H9 (cell line): ENCODE data around the gene CLBA1. TPM values are rescaled to one million over a fixed set of nuclear protein-coding genes. Genes with fewer than 3 reads are reported as not detected.

Source experiments
- DNase-seq: peaks from one replicate; pipeline ENCODE4 v3.0.0-alpha.2; 2017
- H2AFZ ChIP-seq: one replicate; pipeline ENCODE4 v1.6.1; 2013; ENCODE audit warnings: mild to moderate bottlenecking, low read length, control low read depth, moderate library complexity
- H2AK5ac ChIP-seq: 2 replicates; pipeline ENCODE4 v1.6.1; 2013; ENCODE audit warnings: low read length, control low read depth, mixed read lengths; ENCODE audit not compliant: insufficient read length
- H2BK120ac ChIP-seq: one replicate; pipeline ENCODE4 v1.6.1; 2013; ENCODE audit warnings: low read depth, mild to moderate bottlenecking, low read length, control low read depth, inconsistent platforms; ENCODE audit not compliant: poor library complexity, severe bottlenecking
- H2BK12ac ChIP-seq: 2 replicates; pipeline ENCODE4 v1.6.1; 2013; ENCODE audit warnings: low read length, control low read depth, mixed read lengths, low read depth; ENCODE audit not compliant: insufficient read length
- H2BK15ac ChIP-seq: 2 replicates; pipeline ENCODE4 v1.6.1; 2013; ENCODE audit warnings: low read depth, low read length, control low read depth
- H2BK20ac ChIP-seq: one replicate; pipeline ENCODE4 v1.6.1; 2013; ENCODE audit warnings: low read depth, mild to moderate bottlenecking, low read length, control low read depth, inconsistent platforms; ENCODE audit not compliant: poor library complexity, severe bottlenecking
- H2BK5ac ChIP-seq: 2 replicates; pipeline ENCODE4 v1.6.1; 2013; ENCODE audit warnings: low read length, control low read depth, mixed read lengths; ENCODE audit not compliant: insufficient read length
- H3K14ac ChIP-seq: 2 replicates; pipeline ENCODE4 v1.6.1; 2013; ENCODE audit warnings: low read length, control low read depth; ENCODE audit not compliant: insufficient read depth
- H3K18ac ChIP-seq: 2 replicates; pipeline ENCODE4 v1.6.1; 2013; ENCODE audit warnings: low read depth, mild to moderate bottlenecking, mixed read lengths, low read length, control low read depth; ENCODE audit not compliant: insufficient read length
- H3K23ac ChIP-seq: 2 replicates; pipeline ENCODE4 v1.6.1; 2013; ENCODE audit warnings: low read length, control low read depth, mixed read lengths, low read depth; ENCODE audit not compliant: insufficient read length
- H3K23me2 ChIP-seq: 2 replicates; pipeline ENCODE4 v1.6.1; 2013; ENCODE audit warnings: low read depth, mild to moderate bottlenecking, mixed read lengths, low read length, control low read depth; ENCODE audit not compliant: insufficient read length, poor library complexity, severe bottlenecking
- H3K27ac ChIP-seq: 2 replicates; pipeline ENCODE4 v1.5.1; 2013; ENCODE audit warnings: low read length, control low read depth, mixed read lengths, low read depth; ENCODE audit not compliant: insufficient read length
- H3K27me3 ChIP-seq: 2 replicates; pipeline ENCODE4 v1.6.1; 2013; ENCODE audit warnings: low read length, control low read depth, inconsistent platforms; ENCODE audit not compliant: insufficient read depth
- H3K4ac ChIP-seq: 2 replicates; pipeline ENCODE4 v1.6.1; 2013; ENCODE audit warnings: low read depth, mild to moderate bottlenecking, control low read depth, inconsistent platforms, low read length, moderate library complexity
- H3K4me1 ChIP-seq: 2 replicates; pipeline ENCODE4 v1.6.1; 2013; ENCODE audit warnings: low read length, control low read depth, inconsistent platforms; ENCODE audit not compliant: insufficient read depth
- H3K4me2 ChIP-seq: 2 replicates; pipeline ENCODE4 v1.6.1; 2013; ENCODE audit warnings: low read length, control low read depth, mixed read lengths; ENCODE audit not compliant: insufficient read length, insufficient read depth
- H3K56ac ChIP-seq: 2 replicates; pipeline ENCODE4 v1.6.1; 2013; ENCODE audit warnings: low read depth, mild to moderate bottlenecking, mixed read lengths, low read length, control low read depth; ENCODE audit not compliant: insufficient read length
- H3K79me1 ChIP-seq: 2 replicates; pipeline ENCODE4 v1.6.1; 2013; ENCODE audit warnings: low read depth, mild to moderate bottlenecking, moderate library complexity, low read length, control low read depth, inconsistent platforms; ENCODE audit not compliant: insufficient read depth, poor library complexity, severe bottlenecking
- H3K79me2 ChIP-seq: 2 replicates; pipeline ENCODE4 v1.6.1; 2013; ENCODE audit warnings: low read length, control low read depth, inconsistent platforms; ENCODE audit not compliant: insufficient read depth
- H3K9ac ChIP-seq: 2 replicates; pipeline ENCODE4 v1.6.1; 2013; ENCODE audit warnings: low read length, control low read depth, mixed read lengths; ENCODE audit not compliant: insufficient read length; ENCODE audit errors: extremely low read depth
- H3K9me3 ChIP-seq: one replicate; pipeline ENCODE4 v1.6.1; 2013; ENCODE audit warnings: low read depth, low read length, inconsistent platforms; ENCODE audit not compliant: control insufficient read depth
- H3T11ph ChIP-seq: one replicate; pipeline ENCODE4 v1.6.1; 2013; ENCODE audit warnings: mild to moderate bottlenecking, low read length, control low read depth, inconsistent platforms
- H4K20me1 ChIP-seq: one replicate; pipeline ENCODE4 v1.6.1; 2013; ENCODE audit not compliant: control insufficient read depth, insufficient read length, insufficient read depth
- H4K5ac ChIP-seq: 2 replicates; pipeline ENCODE4 v1.6.1; 2013; ENCODE audit warnings: low read depth, mild to moderate bottlenecking, mixed read lengths, low read length, control low read depth; ENCODE audit not compliant: insufficient read length
- H4K8ac ChIP-seq: replicated peaks from 2 replicates; pipeline ENCODE4 v1.6.1; 2013; ENCODE audit warnings: low read length, control low read depth, mixed read lengths, low read depth; ENCODE audit not compliant: insufficient read length
- H4K91ac ChIP-seq: 2 replicates; pipeline ENCODE4 v1.6.1; 2013; ENCODE audit warnings: low read depth, mild to moderate bottlenecking, moderate library complexity, mixed read lengths, low read length, control low read depth; ENCODE audit not compliant: insufficient read length
- H3K27ac Mint-ChIP-seq, 3 experiments: 2 replicates in 2 of 3; 3 replicates in 1 of 3; pipeline ENCODE4 v1.8.0; 2020 to 2021; ENCODE audit warnings: mixed read lengths in 3 of 3, mild to moderate bottlenecking in 1 of 3, moderate library complexity in 1 of 3
- H3K27me3 Mint-ChIP-seq: 2 replicates; pipeline ENCODE4 v1.8.0; 2021; ENCODE audit warnings: low read depth, mild to moderate bottlenecking, moderate library complexity, mixed read lengths
- H3K36me3 Mint-ChIP-seq, 3 experiments: 2 replicates in 2 of 3; 3 replicates in 1 of 3; pipeline ENCODE4 v1.8.0; 2020 to 2021; ENCODE audit warnings: low read depth in 3 of 3, mixed read lengths in 3 of 3; ENCODE audit not compliant: insufficient read depth in 1 of 3
- H3K4me1 Mint-ChIP-seq, 2 experiments: 2 replicates each; pipeline ENCODE4 v1.8.0; 2020; ENCODE audit warnings: mixed read lengths in 2 of 2
- H3K4me3 Mint-ChIP-seq, 2 experiments: 2 replicates in 1 of 2; 3 replicates in 1 of 2; pipeline ENCODE4 v1.8.0; 2020 to 2021; ENCODE audit warnings: mild to moderate bottlenecking in 2 of 2, mixed read lengths in 2 of 2, moderate library complexity in 1 of 2
- H3K9me3 Mint-ChIP-seq, 2 experiments: 2 replicates in 1 of 2; 3 replicates in 1 of 2; pipeline ENCODE4 v1.8.0; 2020; ENCODE audit warnings: mild to moderate bottlenecking in 2 of 2, mixed read lengths in 2 of 2, moderate library complexity in 1 of 2
- WGBS: extraction: QIAGEN DNeasy Blood & Tissue Kit; methylation state at CpG from one replicate; pipeline ENCODE4 v1.1.7; 2013; ENCODE audit warnings: missing lambda C conversion rate, low lambda C conversion rate, mixed read lengths; ENCODE audit not compliant: insufficient read length; ENCODE audit errors: extremely low coverage; 5-methylcytosine and 5-hydroxymethylcytosine counted together
- total RNA-seq: library from RNA; stranded (reverse); gene quantifications from 2 replicates; pipeline ENCODE4 v1.2.1, GENCODE V29; 2021
- TF ChIP-seq, protein P1 (sequence below): fragments of 200-600 bp; sonication (generic); conservative IDR thresholded peaks from 3 replicates; pipeline ENCODE4 v1.8.0; 2021; ENCODE audit warnings: antibody characterized with exemption, mild to moderate bottlenecking

The CLBA1 gene
- total RNA-seq, 1 experiment from 2014 or later, result 2.4 TPM

DNA sequence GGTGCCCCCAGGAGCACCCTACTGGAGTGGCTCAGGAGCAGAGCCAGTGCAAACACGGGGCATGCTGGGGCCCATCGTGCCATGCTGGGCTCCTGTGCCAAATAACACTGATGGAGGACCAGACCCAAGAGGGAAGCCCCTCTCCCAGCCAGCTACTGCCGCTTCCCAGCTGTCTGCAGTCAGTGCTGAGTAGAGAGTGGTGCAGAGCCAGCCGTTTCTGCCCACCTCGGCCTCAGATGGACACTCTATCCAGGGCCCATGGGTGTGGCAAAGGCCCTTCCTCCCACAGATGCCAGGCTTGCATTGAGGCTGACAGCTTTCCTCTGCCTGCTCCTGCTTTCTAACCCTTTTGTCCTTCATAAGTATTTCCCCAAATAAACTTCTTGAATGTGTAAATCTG, 13.2 kb downstream of the CLBA1 start:
- Histone ChIP-seq H2BK12ac (no peak overlapping the region), H3K27ac (no peak overlapping the region), H2AFZ (no peak overlapping the region), H3K79me1 (no peaks in the 10 kb centered on the region), H4K20me1 (no peaks in the 10 kb centered on the region), H3K56ac (no peak overlapping the region), H3K9me3 (no peaks in the 10 kb centered on the region), H3K9ac (no peak overlapping the region), H2BK15ac (no peak overlapping the region), H2BK20ac (no peak overlapping the region), H3T11ph (no peak overlapping the region), H3K23me2 (no peaks in the 10 kb centered on the region), H3K4ac (no peak overlapping the region), H4K8ac (no peak overlapping the region), H4K5ac (no peak overlapping the region), H3K18ac (no peak overlapping the region), H3K27me3 (no peaks in the 10 kb centered on the region), H3K79me2 (no peaks in the 10 kb centered on the region), H4K91ac (no peak overlapping the region), H3K14ac (no peak overlapping the region; the same call in 1 of the 2 replicates), H3K4me1 (no peaks in the 10 kb centered on the region), H2AK5ac (no peak overlapping the region), H3K23ac (no peak overlapping the region), H2BK5ac (no peak overlapping the region), H2BK120ac (no peak overlapping the region), H3K4me2 (no peak overlapping the region)
- DNase-seq, result no peak
- Mint-ChIP-seq H3K9me3 (no peaks in the 10 kb centered on the region), H3K4me1 (no peaks in the 10 kb centered on the region), H3K4me3 (no peak overlapping the region), H3K36me3 (peaks cover 0 to 3% (median 0%) of the 10 kb centered on the region in 3 experiments; a peak in 6 of 7 replicates), H3K27me3 (no peaks in the 10 kb centered on the region), H3K27ac (no peak overlapping the region)
- no CpG with 5 or more reads among the region's 5 CpGs for WGBS
- TF ChIP-seq, protein P1, sequence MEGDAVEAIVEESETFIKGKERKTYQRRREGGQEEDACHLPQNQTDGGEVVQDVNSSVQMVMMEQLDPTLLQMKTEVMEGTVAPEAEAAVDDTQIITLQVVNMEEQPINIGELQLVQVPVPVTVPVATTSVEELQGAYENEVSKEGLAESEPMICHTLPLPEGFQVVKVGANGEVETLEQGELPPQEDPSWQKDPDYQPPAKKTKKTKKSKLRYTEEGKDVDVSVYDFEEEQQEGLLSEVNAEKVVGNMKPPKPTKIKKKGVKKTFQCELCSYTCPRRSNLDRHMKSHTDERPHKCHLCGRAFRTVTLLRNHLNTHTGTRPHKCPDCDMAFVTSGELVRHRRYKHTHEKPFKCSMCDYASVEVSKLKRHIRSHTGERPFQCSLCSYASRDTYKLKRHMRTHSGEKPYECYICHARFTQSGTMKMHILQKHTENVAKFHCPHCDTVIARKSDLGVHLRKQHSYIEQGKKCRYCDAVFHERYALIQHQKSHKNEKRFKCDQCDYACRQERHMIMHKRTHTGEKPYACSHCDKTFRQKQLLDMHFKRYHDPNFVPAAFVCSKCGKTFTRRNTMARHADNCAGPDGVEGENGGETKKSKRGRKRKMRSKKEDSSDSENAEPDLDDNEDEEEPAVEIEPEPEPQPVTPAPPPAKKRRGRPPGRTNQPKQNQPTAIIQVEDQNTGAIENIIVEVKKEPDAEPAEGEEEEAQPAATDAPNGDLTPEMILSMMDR, result no peak
